T-helper 1 cell (primary cell): ENCODE measurements around the gene NUDT5.
A peak's percentile ranks its signal among the peaks of the same experiment; 100 is the strongest.

Experiments
- DNase-seq, 5 donors: peaks; one replicate each; pipeline ENCODE4 v3.0.0-alpha.2; 2012 to 2020

Gene NUDT5

DNA sequence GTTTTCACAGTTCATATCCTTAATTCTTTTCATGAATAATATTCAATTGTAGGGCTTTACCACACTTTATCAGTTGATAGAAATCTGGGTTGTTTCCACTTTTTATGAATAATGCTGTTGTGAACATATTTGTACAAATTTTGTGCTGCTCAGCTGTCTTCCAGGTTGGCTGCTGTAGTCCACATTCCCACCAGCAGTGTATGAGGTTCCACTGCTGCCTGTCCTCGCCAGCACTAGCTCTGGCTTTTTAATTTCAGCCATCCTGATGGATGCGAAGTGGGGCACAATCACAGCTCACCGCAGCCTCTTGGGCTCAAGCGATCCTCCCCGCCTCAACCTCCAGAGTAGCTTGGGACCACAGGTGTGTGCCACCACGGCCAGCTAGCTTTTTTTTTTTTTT lies 32.8 kb downstream of the NUDT5 start:
- DNase-seq: no peak

DNA sequence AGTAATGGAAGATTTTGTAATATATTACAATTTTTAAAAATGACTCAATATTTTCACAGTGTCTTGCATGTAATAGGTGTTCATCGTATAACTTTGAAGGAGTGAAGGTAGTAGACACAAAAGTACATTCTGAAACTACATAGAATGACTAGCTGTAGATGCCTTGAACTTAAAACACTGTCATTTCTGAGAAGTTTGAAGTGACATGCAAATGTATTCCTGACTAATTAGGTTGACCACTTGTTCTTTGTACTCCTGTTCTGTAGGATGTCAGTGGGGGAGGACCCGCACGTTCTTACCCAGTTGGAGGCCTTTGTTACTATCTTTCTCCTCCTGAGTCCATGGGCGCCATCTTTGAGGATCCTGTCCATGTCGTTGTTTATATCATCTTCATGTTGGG lies 35.0 kb downstream of the NUDT5 start:
- DNase-seq: no peak

DNA sequence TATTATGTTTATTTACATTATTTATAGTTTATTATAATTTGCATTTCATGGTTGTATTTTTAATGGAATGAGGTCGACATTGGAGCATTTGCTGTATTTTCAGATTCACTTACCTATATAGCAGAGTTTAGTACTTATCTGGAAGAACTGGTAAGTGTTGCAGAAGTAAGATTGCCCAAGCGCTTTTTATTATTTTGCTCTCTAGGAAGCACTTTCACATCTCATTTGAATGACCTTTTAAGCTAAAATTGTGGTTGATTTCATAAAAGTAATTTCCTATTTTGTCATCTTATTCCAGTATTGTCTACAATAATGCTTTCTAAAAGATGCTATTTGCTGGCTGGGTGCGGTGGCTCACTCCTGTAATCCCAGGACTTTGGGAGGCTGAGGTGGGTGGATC lies 37.6 kb downstream of the NUDT5 start:
- DNase-seq: no peak

DNA sequence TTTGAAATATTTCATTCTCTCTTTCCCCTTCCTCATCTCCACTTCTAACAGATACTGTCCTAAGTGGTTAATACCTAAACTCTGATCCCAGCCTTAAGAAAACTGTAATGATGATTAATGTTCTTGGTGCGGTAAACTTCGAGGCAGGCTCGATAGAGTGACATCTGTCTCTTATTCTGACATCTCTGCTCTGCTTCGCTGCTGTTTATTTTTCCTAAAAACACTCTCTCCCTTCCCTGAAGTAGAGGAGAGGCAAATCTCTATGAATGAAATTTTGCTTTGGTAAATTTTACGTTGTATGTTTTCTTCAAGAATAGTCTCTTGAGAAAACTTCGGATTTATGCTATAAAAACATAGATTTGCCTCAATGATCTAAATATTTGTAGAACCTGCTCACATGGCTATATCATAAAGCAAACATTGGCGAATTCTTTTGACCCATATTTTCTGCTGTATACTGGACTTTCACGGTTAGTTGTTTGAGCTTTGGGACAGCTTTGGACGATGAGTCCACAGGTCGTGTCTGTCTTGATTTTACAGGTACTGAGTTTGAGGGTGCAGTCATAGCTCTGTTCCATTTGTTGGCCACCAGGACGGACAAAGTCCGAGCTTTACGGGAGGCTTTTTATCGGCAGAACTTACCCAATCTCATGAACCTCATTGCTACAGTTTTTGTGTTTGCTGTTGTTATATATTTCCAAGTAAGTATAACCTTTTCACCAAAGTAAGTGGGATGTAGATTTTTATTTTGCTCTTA lies 39.1 kb downstream of the NUDT5 start:
- DNase-seq: no peak

DNA sequence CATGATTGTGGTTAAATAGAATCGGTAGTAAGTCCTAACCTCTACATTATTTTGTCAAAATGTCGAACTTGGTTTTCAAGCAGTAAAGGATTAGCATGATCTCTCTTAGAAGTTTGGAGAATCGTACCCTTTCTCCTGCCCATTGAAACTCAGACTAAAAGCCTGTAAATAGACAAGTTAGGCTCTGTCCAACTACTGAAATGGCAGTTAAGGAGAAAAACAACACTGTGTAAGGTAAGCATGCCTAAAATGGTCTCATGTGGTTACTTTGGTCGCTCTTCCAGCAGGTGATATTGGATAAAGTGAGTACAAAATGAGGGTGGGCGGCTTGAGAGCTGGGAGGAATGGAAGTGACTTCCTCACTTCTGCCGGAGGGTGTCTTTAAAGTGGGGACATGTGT lies 41.2 kb downstream of the NUDT5 start:
- DNase-seq: no peak

DNA sequence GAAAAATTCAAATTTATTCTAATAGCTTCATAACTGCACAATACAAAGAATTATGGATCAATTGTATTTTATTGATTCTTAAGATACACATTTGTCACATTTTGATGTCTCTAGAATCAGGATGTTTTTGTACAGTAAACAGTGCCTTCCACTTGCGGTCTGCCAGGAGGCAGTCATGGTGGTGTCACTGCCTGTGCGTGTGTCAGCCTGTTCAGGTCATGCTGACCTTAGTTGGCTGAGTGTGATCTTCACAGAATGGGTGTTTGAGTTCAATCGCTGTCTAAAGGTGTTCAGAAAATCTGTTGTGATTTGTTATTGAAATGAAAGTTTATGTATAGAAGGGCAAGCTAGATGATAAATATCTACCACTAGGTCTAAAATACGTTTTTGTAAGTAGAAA lies 45.5 kb downstream of the NUDT5 start:
- no peak for DNase-seq

DNA sequence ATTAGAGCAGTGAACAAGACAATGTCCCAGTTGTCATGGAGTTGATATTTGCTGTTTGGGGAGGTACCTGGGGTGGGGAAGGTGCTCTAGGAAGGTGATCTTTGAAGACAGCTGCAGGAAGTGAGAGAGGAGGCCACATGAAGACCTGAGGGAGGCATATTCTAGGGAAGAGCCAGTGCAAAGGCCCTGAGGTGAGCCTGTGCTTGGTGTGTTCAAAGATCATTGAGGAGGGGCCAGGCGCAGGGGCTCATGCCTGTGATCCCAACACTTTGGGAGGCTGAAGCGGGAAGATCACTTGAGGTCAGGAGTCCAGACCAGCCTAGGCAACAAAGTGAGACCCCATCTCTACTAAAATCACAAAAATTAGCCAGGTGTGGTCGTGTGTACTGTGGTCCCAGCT lies 51.2 kb downstream of the NUDT5 start:
- DNase-seq: no peak

DNA sequence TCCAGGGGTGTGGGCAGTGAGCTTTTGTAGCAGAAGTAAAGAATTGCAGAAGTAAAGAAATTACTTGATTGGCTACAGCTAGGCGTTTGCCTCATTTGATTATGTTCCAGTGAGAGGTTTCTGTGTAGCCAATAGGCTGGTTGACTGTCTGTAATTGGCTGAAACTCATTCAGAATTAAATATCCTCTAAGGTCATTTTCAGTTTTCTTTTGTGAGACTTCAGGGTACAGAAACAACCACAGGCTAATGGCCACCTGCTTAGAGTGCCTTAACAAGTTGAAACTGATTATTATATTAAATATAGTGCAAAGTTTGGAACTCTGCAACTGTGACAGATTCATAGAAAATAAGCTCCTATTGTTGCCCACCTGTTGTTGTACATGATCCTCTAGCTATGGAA lies 55.7 kb downstream of the NUDT5 start:
- DNase-seq: no peak

DNA sequence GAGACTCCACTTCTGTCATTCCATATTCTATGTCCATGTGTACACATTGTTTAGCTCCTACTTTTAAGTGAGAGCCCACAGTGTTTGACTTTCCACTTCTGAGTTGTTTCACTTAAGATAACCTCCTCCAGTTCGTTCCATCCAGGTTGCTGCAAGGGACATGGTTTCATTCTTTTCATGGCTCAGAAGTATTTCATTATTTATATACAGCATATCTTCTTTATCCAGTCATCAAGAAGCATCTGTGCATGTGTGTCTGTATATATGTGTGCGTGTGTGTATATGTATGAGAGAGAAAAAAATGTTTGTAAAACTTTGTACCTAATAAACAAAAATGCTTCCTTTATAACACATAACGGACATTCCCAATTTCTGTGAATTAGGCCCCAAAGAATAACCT lies 60.1 kb downstream of the NUDT5 start:
- no peak for DNase-seq

DNA sequence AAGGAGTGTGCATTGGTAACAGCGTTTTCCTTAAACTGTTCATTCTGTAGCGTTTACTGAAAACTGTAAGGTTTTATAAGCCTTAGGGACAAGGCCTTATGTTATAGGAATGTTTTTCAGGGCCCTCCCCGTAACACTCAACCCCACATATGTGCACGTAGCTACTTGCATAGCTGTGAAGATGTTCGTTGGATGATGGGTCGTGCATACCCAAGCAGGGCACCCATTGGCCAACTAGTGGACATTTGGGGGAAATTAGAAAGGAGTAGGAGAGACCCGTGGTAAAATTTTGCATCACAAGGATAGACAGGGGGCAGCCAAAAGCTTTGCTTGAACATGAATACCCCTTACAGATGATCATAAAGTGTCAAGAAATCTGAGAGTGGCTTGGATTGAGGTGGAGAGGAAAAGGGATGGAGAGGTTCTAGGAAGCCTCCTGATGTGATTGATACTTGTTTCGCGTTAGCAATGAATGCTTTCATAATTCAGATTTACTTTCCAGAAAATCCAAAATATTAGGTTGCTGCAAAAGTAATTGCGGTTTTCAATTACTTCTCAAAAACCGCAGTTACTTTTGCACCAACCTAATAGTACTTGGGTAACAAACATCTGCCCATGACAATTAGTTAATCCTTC lies 65.3 kb downstream of the NUDT5 start:
- peak in 2 of 5 donors; percentile 16 to 69 for DNase-seq

DNA sequence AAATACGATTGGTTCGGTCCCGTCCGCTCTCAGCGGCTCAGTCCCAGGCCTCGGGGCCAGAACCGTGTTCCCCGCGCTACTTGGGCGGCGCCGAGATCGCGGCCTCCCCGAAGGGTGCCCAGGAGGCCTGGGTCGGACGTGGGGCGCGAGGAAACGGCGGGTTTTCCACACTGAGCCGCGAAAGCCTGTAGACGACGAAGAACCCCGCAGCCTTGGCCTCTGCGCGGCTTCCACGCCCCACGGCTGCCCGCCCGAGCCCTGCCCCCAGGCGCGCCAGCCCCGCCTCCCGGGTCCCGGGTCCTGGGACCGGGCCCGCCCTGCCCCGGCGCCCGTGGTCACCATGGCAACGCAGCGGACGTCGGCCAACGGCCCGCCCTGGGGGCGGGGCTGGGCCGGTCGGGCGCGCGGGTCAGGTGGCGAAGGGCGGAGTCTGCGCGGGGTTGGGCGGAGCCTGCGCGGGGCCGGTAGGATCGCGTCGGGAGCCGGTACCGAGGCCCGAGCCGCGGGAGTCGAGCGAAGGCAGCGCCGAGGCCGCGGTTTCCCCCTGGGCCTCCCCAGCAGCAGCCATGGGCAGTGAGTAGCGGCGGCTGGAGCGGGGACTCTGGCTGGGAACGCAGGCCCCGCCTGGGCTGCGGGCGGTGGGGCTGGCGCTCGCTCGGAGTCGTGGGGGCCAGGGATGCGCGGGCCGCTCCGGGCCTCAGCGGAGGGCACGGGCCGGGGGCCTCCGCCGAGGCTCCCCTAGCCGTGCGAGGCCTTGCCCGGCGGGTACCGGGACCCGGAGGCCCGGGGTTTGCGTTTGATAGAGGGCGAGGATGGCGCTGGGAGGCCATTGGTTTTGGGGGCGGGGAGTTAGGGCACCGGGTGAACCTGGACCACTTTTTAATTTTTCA lies 66.2 kb downstream of the NUDT5 start, which contains the start of gene SEC61A2:
TSS of gene SEC61A2 (plus strand) at position 456 of the 890 bp plus-strand sequence. CDS start at position 567, 111 bp downstream.
- peak; percentile 94 to 100 (median 98) for DNase-seq

DNA sequence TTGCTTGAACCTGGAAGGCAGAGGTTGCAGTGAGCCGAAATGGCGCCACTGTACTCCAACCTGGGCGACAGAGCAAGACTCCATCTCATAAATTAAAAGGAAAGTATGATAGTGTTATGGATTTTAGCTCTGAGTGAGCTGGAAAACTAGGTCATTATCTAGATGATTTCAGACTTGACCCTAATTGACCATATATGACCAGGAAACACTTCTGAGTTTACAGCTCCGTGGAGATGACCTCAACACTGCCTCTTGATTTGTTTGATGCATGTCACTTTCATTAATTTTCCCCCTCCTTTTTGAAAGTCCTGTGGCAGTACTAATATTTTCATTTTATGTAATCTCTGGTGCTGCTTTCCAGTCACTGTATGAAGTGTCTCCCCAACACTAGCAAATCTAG lies 74.0 kb downstream of the NUDT5 start:
- DNase-seq: peak in 1 of 5 donors; percentile 28
